ENCODE measurements around the gene YIF1B.

YIF1B gene

DNA sequence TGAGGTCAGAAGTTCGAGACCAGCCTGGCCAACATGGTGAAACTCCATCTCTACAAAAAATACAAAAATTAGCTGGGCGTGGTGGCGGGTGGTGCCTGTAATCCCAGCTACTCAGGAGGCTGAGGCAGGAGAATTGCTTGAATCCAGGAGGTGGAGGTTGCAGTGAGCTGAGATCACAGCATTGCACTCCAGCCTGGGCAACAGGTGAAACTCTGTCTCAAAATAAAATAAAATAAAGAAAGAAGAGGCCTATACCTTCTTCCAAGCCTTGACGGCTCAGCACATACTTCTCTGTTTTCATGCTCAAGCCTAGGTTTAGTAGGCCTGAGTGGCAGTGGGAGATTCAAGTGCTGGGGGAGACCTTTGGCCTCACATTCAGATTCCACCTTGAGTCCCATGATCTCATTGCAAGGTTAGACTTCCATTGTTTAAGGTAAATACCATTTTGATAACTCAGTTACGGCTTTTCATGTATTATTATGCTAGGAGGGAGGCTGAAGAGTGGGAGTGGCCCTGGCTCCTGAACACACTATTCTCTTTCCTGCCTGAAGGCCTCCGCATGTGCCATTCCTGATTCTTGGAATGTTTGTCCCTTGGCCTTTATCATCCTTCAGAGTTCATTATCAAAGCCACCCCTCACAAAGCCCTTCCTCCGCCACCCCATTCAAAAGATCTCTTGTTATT, 53.0 kb downstream of the YIF1B start:
- 0 out of 2 replicates have a peak, but pooled peaks have one; percentile 20 for TF ChIP-seq EP300 (IDR thresholded peaks at IDR 0.05; ENCODE audit: borderline replicate concordance)
- TF ChIP-seq USF1 (IDR thresholded peaks at IDR 0.05): no peak
- TF ChIP-seq MAX (IDR thresholded peaks at IDR 0.05): 0 out of 2 replicates have a peak, but pooled peaks have one; percentile 21

DNA sequence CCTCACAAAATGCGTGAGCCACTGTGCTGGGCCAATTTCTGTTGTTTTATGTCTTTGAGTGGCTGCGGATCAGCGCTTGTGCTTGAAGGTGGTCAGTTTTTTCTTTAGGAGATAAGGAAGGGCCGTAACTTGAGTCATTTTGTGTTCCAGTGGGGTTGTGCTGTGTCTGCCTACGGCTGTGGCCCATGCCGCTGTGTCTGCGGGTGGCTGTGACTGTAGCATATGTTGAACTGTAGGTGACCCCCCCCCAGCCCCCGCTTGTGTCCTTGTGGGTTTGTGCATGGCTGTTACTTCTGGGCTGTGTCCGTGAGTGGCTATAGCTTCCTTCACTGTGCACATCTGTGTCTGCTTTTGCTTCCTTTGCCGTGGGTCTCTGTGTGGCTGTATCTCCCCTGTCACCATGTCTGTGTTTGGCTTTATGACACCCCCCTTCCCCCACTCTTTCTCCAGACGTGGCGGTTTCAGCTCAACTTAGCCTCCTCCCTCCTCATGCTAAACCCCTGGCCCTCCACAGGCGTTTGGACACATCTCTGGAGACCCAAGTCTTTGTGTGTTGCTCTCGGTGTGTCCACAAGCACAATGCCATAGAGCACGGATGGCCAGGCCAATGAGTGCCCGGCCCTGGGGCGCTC, 60.2 kb downstream of the YIF1B start:
- TF ChIP-seq ZBTB7A (IDR thresholded peaks at IDR 0.05; ENCODE audit: low read depth): no peak

- TF ChIP-seq TAF1 (IDR thresholded peaks at IDR 0.05; ENCODE audit: low read depth) (no peak), EP300 (IDR thresholded peaks at IDR 0.05; ENCODE audit: borderline replicate concordance) (no peak), TEAD4 (IDR thresholded peaks at IDR 0.05) (no peak), MAX (IDR thresholded peaks at IDR 0.05) (no peak), REST (IDR thresholded peaks at IDR 0.05; ENCODE audit: low read depth) (no peak), TCF12 (IDR thresholded peaks at IDR 0.05; ENCODE audit: low read depth) (no peak), NFIC (IDR thresholded peaks at IDR 0.05) (no peak), YY1 (IDR thresholded peaks at IDR 0.05; ENCODE audit: low read depth) (no peak), FOXM1 (IDR thresholded peaks at IDR 0.05; ENCODE audit: borderline replicate concordance, low read depth) (no peak), ZBTB7A (IDR thresholded peaks at IDR 0.05; ENCODE audit: low read depth) (no peak)
Observed at GRCh38 chr19:38253788-38254187, 62.0 kb downstream of the YIF1B start.

Data from Ishikawa (cell line).